ENCODE results near the gene POLR3E. TPM values are rescaled to one million over a fixed set of nuclear protein-coding genes. Genes with fewer than 3 reads are reported as not detected.

POLR3E gene
- total and polyA plus RNA-seq, 2 donors (not counting 3 experiments of a cell fraction or from before 2014, with no cell fraction given): 48.3 to 62.2 TPM

DNA sequence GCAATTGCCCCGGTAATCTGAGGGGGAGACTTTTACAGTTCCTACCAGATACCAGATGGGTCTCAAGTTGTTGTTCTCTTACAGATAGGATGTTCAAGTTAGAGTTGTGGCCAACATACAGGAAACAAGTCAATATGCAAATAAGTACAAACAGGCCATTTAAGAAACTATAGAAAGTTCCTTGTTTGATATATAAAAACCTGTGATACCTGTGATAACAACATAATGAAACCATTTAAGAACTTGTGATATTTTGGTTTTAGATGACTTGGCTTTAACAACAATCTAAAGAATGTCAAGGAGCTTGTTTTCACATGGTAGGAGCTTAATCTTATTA is 60.4 kb downstream of the POLR3E start:
- CTCF ChIA-PET: interaction anchor here (0.7 to 2.0 kb wide), 5 partner anchors 9 to 37 kb away, joined by 3 to 9 read pairs (median 3); no protein-coding TSS in a partner anchor
- BruUV-seq (replicated peaks): no TSS peak
- FAIRE-seq (no peak), DNase-seq (ENCODE audit: low read depth, low spot score) (no peak)
- intact Hi-C loops (cut with micrococcal nuclease) (no loop called here), dilution Hi-C loops (cut with MboI; ENCODE audit: extremely low pct_ligation_motif_present, low sequenced_read_pairs) (no loop called here)
- Histone ChIP-seq H3K9me1 (replicated peaks; ENCODE audit: control insufficient read depth, extremely low read depth, insufficient read depth, low read length) (no peaks in the 10 kb centered on the region), H3K4me1 (ENCODE audit: control insufficient read depth, extremely low read depth, insufficient read depth, low read length) (peaks cover 15% of the 10 kb centered on the region), H3K27ac (ENCODE audit: insufficient read depth, low read depth, low read length) (no peak overlapping the region), H3K27me3 (ENCODE audit: control insufficient read depth in 2 of 2, insufficient read depth in 2 of 2, low read length in 2 of 2) (no peaks in the 10 kb centered on the region), H3K36me3 (ENCODE audit: control insufficient read depth in 2 of 2, extremely low read depth in 1 of 2, insufficient read depth in 2 of 2, low read length in 2 of 2) (peaks cover 6 to 18% of the 10 kb centered on the region in 2 experiments), H3K4me3 (replicated peaks in 1 of 3; ENCODE audit: insufficient read depth in 1 of 3, low read depth in 1 of 3, low read length in 3 of 3) (no peak overlapping the region), H3K79me2 (ENCODE audit: control insufficient read depth, insufficient read depth, low read length) (peaks cover 74% of the 10 kb centered on the region), H4K20me1 (replicated peaks; ENCODE audit: control insufficient read depth, extremely low read depth, insufficient read depth, low read length) (no peaks in the 10 kb centered on the region), H2AFZ (ENCODE audit: low read depth, low read length) (no peak overlapping the region), H3K4me2 (ENCODE audit: insufficient read depth, low read length) (no peak overlapping the region), H3K9me3 (replicated peaks; ENCODE audit: control insufficient read depth, insufficient read depth, low read length) (no peaks in the 10 kb centered on the region), H3K9ac (replicated peaks; ENCODE audit: extremely low read depth, insufficient read depth, low read length) (no peak overlapping the region)
- TF ChIP-seq POLR2AphosphoS5 (IDR thresholded peaks at IDR 0.05; ENCODE audit: insufficient read depth, low read depth, low read length) (no peak), EZH2 (IDR thresholded peaks at IDR 0.05; ENCODE audit: borderline replicate concordance, low read depth, low read length, severe bottlenecking) (no peak), MYC (IDR thresholded peaks at IDR 0.05; ENCODE audit: low read depth, low read length) (no peak), FOS (IDR thresholded peaks at IDR 0.05; ENCODE audit: borderline replicate concordance, insufficient read depth, low read length) (no peak), JUN (IDR thresholded peaks at IDR 0.05; ENCODE audit: borderline replicate concordance, insufficient read depth, insufficient read length, low read depth) (no peak), POLR2A (IDR thresholded peaks at IDR 0.05; ENCODE audit: low read depth, low read length) (no peak), CTCF (IDR thresholded peaks at IDR 0.05; ENCODE audit: extremely low read depth in 1 of 2, insufficient read depth in 1 of 2, low read depth in 1 of 2, low read length in 2 of 2) (no peak), GATA2 (IDR thresholded peaks at IDR 0.05; ENCODE audit: insufficient read depth, insufficient read length, low read depth, low read length) (no peak)
- TF ChIP-seq, protein P1, sequence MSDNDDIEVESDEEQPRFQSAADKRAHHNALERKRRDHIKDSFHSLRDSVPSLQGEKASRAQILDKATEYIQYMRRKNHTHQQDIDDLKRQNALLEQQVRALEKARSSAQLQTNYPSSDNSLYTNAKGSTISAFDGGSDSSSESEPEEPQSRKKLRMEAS (IDR thresholded peaks at IDR 0.05; ENCODE audit: insufficient read depth, insufficient read length): no peak
- POLR2A ChIA-PET: no interaction called here
